Tibial nerve (tissue), 4 donors: ENCODE measurements around the gene SYNJ2. TPM values are rescaled to one million over a fixed set of nuclear protein-coding genes. Genes with fewer than 3 reads are reported as not detected.
A peak's percentile ranks its signal among the peaks of the same experiment; 100 is the strongest.

Source experiments
- DNase-seq, 2 donors: peaks; one replicate each; pipeline ENCODE4 v3.0.0-alpha.2; 2019; ENCODE audit warnings: low spot score in 2 of 2
- H3K27ac ChIP-seq, 4 donors: fragments of 200-600 bp; sonication (generic) in 3 of 4; one replicate each; pipeline ENCODE4 v1.5.1; 2017 to 2019; ENCODE audit warnings: mild to moderate bottlenecking in 1 of 4
- H3K27me3 ChIP-seq, 2 donors: fragments of 200-600 bp; sonication (generic) in 1 of 2; one replicate each; pipeline versions ENCODE4 v1.5.1 to v1.6.0; 2017 to 2019
- H3K36me3 ChIP-seq, 3 donors: fragments of 200-600 bp; sonication (generic); one replicate each; pipeline ENCODE4 v1.5.1; 2018 to 2019
- H3K4me1 ChIP-seq, 4 donors: fragments of 200-600 bp; sonication (generic) in 3 of 4; one replicate each; pipeline ENCODE4 v1.5.1; 2017 to 2019
- H3K4me3 ChIP-seq, 4 donors: fragments of 200-600 bp; sonication (generic) in 3 of 4; one replicate each; pipeline ENCODE4 v1.5.1; 2017 to 2019; ENCODE audit warnings: mild to moderate bottlenecking in 1 of 4, moderate library complexity in 1 of 4
- H3K9me3 ChIP-seq, 4 donors: fragments of 200-600 bp; sonication (generic) in 3 of 4; one replicate each; pipeline ENCODE4 v1.5.1; 2017 to 2019
- CTCF ChIP-seq, 5 experiments: fragments of 200-600 bp in 3 of 5; fragments of 450-650 bp in 2 of 5; sonication (generic) in 3 of 5; IDR thresholded peaks; one replicate each; pipeline ENCODE4 v1.5.1; 2016 to 2019; ENCODE audit warnings: antibody characterized with exemption in 5 of 5, mild to moderate bottlenecking in 3 of 5, moderate library complexity in 2 of 5
- EP300 ChIP-seq, 2 donors: sonication (generic); formaldehyde crosslinking; IDR thresholded peaks; one replicate each; pipeline ENCODE4 v1.6.1; 2017; ENCODE audit warnings: antibody characterized with exemption in 2 of 2, mild to moderate bottlenecking in 1 of 2
- POLR2A ChIP-seq, 2 donors: fragments of 450-650 bp; IDR thresholded peaks; one replicate each; pipeline ENCODE4 v1.6.1; 2017; ENCODE audit warnings: antibody characterized with exemption in 2 of 2, mild to moderate bottlenecking in 2 of 2, moderate library complexity in 2 of 2
- WGBS, 2 donors: methylation state at CpG; one replicate each; pipeline ENCODE4 v1.1.5; 2018; 5-methylcytosine and 5-hydroxymethylcytosine counted together
- total RNA-seq, 4 donors: library from RNA; depleted of rRNA; stranded (reverse); fragments of >200 nt; gene quantifications; one replicate each; pipeline ENCODE4 v1.1.0, GENCODE V29; 2016

The SYNJ2 gene
- total RNA-seq, 4 donors from 2014 or later = 4.4 to 10.5 (median 5.6) TPM

- peaks cover 0 to 24% (median 7%) of the 10 kb centered on the region in 4 donors for H3K4me1 ChIP-seq
- WGBS, 2 donors = 88 to 90% methylated on average over 16 of the region's 16 CpGs
Observed at GRCh38 chr6:158024566-158025297, 43.1 kb downstream of the SYNJ2 start.

GRCh38 chr6:158026054-158026900 is 44.6 kb downstream of the SYNJ2 start:
- H3K9me3 ChIP-seq = no peaks in the 10 kb centered on the region
- 41 to 48% methylated on average over 20 to 21 of the region's 21 CpGs for WGBS, 2 donors
- no peaks in the 10 kb centered on the region for H3K36me3 ChIP-seq
- peak overlapping the region in 2 of 4 donors; percentile 16 to 21 for H3K4me3 ChIP-seq
- H3K4me1 ChIP-seq = peaks cover 0 to 27% (median 9%) of the 10 kb centered on the region in 4 donors
- no peaks in the 10 kb centered on the region for H3K27me3 ChIP-seq
- H3K27ac ChIP-seq = peak overlapping the region; percentile 33 to 82 (median 60)
- TF ChIP-seq EP300 (IDR thresholded peaks at IDR 0.05) = peak; percentile 50 to 58
- peak in 4 of 5 experiments; percentile 22 to 66 (median 42) for TF ChIP-seq CTCF (IDR thresholded peaks at IDR 0.05)
- TF ChIP-seq POLR2A (IDR thresholded peaks at IDR 0.05) = no peak
- peak; percentile 70 to 85 for DNase-seq

More at GRCh38 chr6:158024566-158025297, 43.1 kb downstream of the SYNJ2 start:
- Histone ChIP-seq H3K4me3 (no peak overlapping the region), H3K9me3 (no peaks in the 10 kb centered on the region), H3K27ac (no peak overlapping the region), H3K27me3 (no peaks in the 10 kb centered on the region), H3K36me3 (no peaks in the 10 kb centered on the region)
- no peak for DNase-seq
- TF ChIP-seq CTCF (IDR thresholded peaks at IDR 0.05) (no peak), POLR2A (IDR thresholded peaks at IDR 0.05) (no peak), EP300 (IDR thresholded peaks at IDR 0.05) (no peak)

- Histone ChIP-seq H3K9me3 (no peaks in the 10 kb centered on the region), H3K4me1 (peaks cover 0 to 35% (median 17%) of the 10 kb centered on the region in 4 donors), H3K4me3 (peak overlapping the region in 1 of 4 donors; percentile 21), H3K27me3 (no peaks in the 10 kb centered on the region), H3K27ac (peak overlapping the region in 3 of 4 donors; percentile 55 to 82 (median 65)), H3K36me3 (no peaks in the 10 kb centered on the region)
- no peak for DNase-seq
- 92% methylated on average over 23 of the region's 23 CpGs for WGBS, 2 donors
- TF ChIP-seq CTCF (IDR thresholded peaks at IDR 0.05) = no peak
- TF ChIP-seq EP300 (IDR thresholded peaks at IDR 0.05) = no peak
- TF ChIP-seq POLR2A (IDR thresholded peaks at IDR 0.05) = no peak
Observed at GRCh38 chr6:158026901-158027589, 45.4 kb downstream of the SYNJ2 start.

GRCh38 chr6:158027590-158028285 is 46.1 kb downstream of the SYNJ2 start:
- H3K9me3 ChIP-seq = no peaks in the 10 kb centered on the region
- peak overlapping the region in 1 of 4 donors; percentile 82 for H3K27ac ChIP-seq
- H3K4me1 ChIP-seq = peaks cover 0 to 41% (median 21%) of the 10 kb centered on the region in 4 donors
- TF ChIP-seq EP300 (IDR thresholded peaks at IDR 0.05) (no peak), CTCF (IDR thresholded peaks at IDR 0.05) (no peak), POLR2A (IDR thresholded peaks at IDR 0.05) (no peak)
- WGBS, 2 donors = 82 to 84% methylated on average over 22 of the region's 22 CpGs
- no peak overlapping the region for H3K4me3 ChIP-seq
- no peak for DNase-seq
- no peaks in the 10 kb centered on the region for H3K27me3 ChIP-seq
- no peaks in the 10 kb centered on the region for H3K36me3 ChIP-seq
